ENCODE results near the gene ABCA1.

The ABCA1 gene

GRCh38 chr9:104970271-104970987 lies 42.5 kb upstream of the ABCA1 start:
- peaks cover 25% of the 10 kb centered on the region for H3K4me1 ChIP-seq (ENCODE audit: insufficient read depth, low read length)
- no peaks in the 10 kb centered on the region for H3K79me2 ChIP-seq (ENCODE audit: insufficient read depth, low read length)
- H3K4me2 ChIP-seq (ENCODE audit: insufficient read depth, low read length): no peak overlapping the region
- no peak for ATAC-seq (ENCODE audit: insufficient read depth, low read depth)
- no peak overlapping the region for H3K4me3 ChIP-seq (ENCODE audit: low read depth in 1 of 2, low read length in 2 of 2)
- TF ChIP-seq EZH2 (IDR thresholded peaks at IDR 0.05; ENCODE audit: borderline replicate concordance, low read depth, low read length, severe bottlenecking): no peak
- TF ChIP-seq, protein P1, sequence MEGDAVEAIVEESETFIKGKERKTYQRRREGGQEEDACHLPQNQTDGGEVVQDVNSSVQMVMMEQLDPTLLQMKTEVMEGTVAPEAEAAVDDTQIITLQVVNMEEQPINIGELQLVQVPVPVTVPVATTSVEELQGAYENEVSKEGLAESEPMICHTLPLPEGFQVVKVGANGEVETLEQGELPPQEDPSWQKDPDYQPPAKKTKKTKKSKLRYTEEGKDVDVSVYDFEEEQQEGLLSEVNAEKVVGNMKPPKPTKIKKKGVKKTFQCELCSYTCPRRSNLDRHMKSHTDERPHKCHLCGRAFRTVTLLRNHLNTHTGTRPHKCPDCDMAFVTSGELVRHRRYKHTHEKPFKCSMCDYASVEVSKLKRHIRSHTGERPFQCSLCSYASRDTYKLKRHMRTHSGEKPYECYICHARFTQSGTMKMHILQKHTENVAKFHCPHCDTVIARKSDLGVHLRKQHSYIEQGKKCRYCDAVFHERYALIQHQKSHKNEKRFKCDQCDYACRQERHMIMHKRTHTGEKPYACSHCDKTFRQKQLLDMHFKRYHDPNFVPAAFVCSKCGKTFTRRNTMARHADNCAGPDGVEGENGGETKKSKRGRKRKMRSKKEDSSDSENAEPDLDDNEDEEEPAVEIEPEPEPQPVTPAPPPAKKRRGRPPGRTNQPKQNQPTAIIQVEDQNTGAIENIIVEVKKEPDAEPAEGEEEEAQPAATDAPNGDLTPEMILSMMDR (IDR thresholded peaks at IDR 0.05; ENCODE audit: borderline replicate concordance, extremely low read depth, low read length, poor library complexity, severe bottlenecking): no peak
- no peaks in the 10 kb centered on the region for H3K36me3 ChIP-seq (ENCODE audit: insufficient read depth, low read length)
- H3K9ac ChIP-seq (ENCODE audit: low read depth, low read length): no peak overlapping the region
- no peak overlapping the region for H2AFZ ChIP-seq (ENCODE audit: low read depth, low read length)
- no peaks in the 10 kb centered on the region for H4K20me1 ChIP-seq (ENCODE audit: insufficient read depth, low read length)
- no peak overlapping the region for H3K27ac ChIP-seq (ENCODE audit: low read length)
- no peak for DNase-seq
- no peaks in the 10 kb centered on the region for H3K27me3 ChIP-seq (ENCODE audit: insufficient read depth, low read length, poor library complexity)
- H3K9me3 ChIP-seq (ENCODE audit: insufficient read depth, low read length, severe bottlenecking): no peaks in the 10 kb centered on the region

GRCh38 chr9:104969116-104969515 lies 41.2 kb upstream of the ABCA1 start:
- H3K4me3 ChIP-seq (ENCODE audit: low read depth in 1 of 2, low read length in 2 of 2): no peak overlapping the region
- no peaks in the 10 kb centered on the region for H3K36me3 ChIP-seq (ENCODE audit: insufficient read depth, low read length)
- H2AFZ ChIP-seq (ENCODE audit: low read depth, low read length): no peak overlapping the region
- H3K9me3 ChIP-seq (ENCODE audit: insufficient read depth, low read length, severe bottlenecking): no peaks in the 10 kb centered on the region
- TF ChIP-seq, protein P1 (IDR thresholded peaks at IDR 0.05; ENCODE audit: borderline replicate concordance, extremely low read depth, low read length, poor library complexity, severe bottlenecking): no peak
- TF ChIP-seq EZH2 (IDR thresholded peaks at IDR 0.05; ENCODE audit: borderline replicate concordance, low read depth, low read length, severe bottlenecking): no peak
- DNase-seq (no peak), ATAC-seq (ENCODE audit: insufficient read depth, low read depth) (no peak)
- no peaks in the 10 kb centered on the region for H3K27me3 ChIP-seq (ENCODE audit: insufficient read depth, low read length, poor library complexity)
- peaks cover 21% of the 10 kb centered on the region for H3K4me1 ChIP-seq (ENCODE audit: insufficient read depth, low read length)
- H3K4me2 ChIP-seq (ENCODE audit: insufficient read depth, low read length): no peak overlapping the region
- no peaks in the 10 kb centered on the region for H4K20me1 ChIP-seq (ENCODE audit: insufficient read depth, low read length)
- H3K79me2 ChIP-seq (ENCODE audit: insufficient read depth, low read length): no peaks in the 10 kb centered on the region
- H3K9ac ChIP-seq (ENCODE audit: low read depth, low read length): no peak overlapping the region
- no peak overlapping the region for H3K27ac ChIP-seq (ENCODE audit: low read length)

- H3K27ac ChIP-seq (ENCODE audit: low read length): no peak overlapping the region; the same call in 1 of the 2 replicates
- DNase-seq (peak; percentile 71), ATAC-seq (ENCODE audit: insufficient read depth, low read depth) (peak; percentile 98)
- peak overlapping the region; percentile 41 for H3K9ac ChIP-seq (ENCODE audit: low read depth, low read length)
- H3K9me3 ChIP-seq (ENCODE audit: insufficient read depth, low read length, severe bottlenecking): no peaks in the 10 kb centered on the region
- H3K79me2 ChIP-seq (ENCODE audit: insufficient read depth, low read length): no peaks in the 10 kb centered on the region
- TF ChIP-seq, protein P1 (IDR thresholded peaks at IDR 0.05; ENCODE audit: borderline replicate concordance, extremely low read depth, low read length, poor library complexity, severe bottlenecking): no peak
- no peak for TF ChIP-seq EZH2 (IDR thresholded peaks at IDR 0.05; ENCODE audit: borderline replicate concordance, low read depth, low read length, severe bottlenecking)
- H3K36me3 ChIP-seq (ENCODE audit: insufficient read depth, low read length): no peaks in the 10 kb centered on the region
- H2AFZ ChIP-seq (ENCODE audit: low read depth, low read length): peak overlapping the region; percentile 77
- no peaks in the 10 kb centered on the region for H3K27me3 ChIP-seq (ENCODE audit: insufficient read depth, low read length, poor library complexity)
- H3K4me3 ChIP-seq (ENCODE audit: low read depth in 1 of 2, low read length in 2 of 2): peak overlapping the region; percentile 15 to 56; a peak in 3 of 4 replicates
- no peaks in the 10 kb centered on the region for H4K20me1 ChIP-seq (ENCODE audit: insufficient read depth, low read length)
- H3K4me2 ChIP-seq (ENCODE audit: insufficient read depth, low read length): peak overlapping the region; percentile 64
- peaks cover 14% of the 10 kb centered on the region for H3K4me1 ChIP-seq (ENCODE audit: insufficient read depth, low read length)
Measured at GRCh38 chr9:104968025-104968982, 40.3 kb upstream of the ABCA1 start.

Measured in DND-41 (cell line).